ENCODE data around the gene ARRB2.
"Not testable (repeated sequence)": the region's sequence is repeated elsewhere in the genome, so short reads cannot be mapped to it uniquely, and the experiment has no call there.

The ARRB2 gene

DNA sequence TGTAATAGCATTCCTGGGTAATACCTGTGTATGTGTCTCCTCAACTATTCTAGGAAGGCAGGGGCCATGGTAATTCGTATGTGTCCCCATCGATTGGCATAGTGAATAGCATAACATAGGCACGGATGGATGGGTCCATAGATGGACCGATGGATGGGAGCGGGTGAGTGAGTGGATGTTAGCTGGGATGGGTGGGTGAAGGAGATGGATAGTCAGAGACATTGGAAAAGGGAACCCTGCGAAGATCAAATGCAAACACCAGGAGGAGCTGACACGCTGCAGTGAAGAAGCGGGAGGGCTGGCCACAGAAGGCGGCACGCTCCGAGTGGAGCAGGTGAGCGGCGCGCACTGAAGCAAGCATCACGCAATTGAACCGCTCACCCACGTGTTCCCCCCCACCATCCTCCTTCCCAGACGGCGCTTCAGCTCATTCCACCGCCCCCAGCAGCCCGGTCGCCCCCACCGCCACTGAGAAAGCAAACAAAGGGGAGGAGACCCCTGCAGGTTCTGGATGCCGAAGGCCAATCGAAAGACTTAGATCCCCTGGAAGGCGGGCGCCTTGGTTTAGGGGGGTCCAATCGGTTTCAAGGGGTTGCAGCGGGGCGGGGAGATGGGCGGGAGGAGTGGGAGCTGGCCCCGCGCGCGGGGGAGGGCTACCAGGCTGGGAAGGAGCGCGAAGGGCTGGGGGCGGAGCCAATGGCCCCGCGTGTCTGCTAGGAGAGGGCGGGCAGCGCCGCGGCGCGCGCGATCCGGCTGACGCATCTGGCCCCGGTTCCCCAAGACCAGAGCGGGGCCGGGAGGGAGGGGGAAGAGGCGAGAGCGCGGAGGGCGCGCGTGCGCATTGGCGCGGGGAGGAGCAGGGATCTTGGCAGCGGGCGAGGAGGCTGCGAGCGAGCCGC is at the start of gene ARRB2:
Gene ARRB2 (plus strand): TSS at position 839 of the 899 bp plus-strand sequence. CDS start 90 bp downstream, outside the sequence.
- DNase-seq (ENCODE audit: low spot score): peak; percentile 97

DNA sequence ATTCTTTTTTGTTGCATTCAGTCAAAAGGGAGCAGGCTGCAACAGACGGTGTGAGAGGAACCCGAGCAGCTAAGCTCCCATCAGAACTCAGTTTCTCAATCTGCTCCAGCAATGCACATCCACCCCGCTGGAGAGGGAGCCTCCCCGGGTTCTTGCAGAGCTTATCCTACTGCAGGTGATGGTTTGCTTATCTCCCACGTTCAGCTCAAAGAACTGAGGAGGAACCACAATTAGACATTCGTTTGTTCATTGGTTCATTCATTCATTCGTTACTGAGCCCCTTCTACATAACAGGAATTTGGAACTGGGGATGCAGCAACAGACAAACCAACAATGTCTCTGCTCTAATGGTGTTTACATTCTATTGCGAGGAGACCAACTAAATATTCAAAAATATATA is 46.7 kb upstream of the ARRB2 start:
- no peak for DNase-seq (ENCODE audit: low spot score)

DNA sequence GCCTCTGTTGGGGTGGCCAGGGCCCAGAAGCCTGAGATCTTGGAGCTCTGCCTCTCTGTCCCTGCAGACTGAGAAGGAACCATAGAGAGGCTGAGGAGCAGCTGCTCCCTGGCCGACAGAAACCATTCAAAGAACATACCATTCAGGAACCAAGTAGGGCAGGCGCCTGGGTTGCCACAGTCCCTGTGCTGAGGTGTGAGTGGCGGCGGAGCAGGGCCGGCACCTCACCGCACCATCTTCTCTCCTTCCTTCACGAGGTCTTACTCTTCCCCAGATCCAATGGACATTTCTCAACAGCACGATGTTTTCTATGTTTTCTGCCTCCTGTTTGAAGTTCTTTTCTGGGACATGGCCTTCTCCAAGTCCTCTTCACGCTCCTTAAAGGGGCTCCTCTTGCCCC is 46.2 kb upstream of the ARRB2 start:
- DNase-seq (ENCODE audit: low spot score): no peak

DNA sequence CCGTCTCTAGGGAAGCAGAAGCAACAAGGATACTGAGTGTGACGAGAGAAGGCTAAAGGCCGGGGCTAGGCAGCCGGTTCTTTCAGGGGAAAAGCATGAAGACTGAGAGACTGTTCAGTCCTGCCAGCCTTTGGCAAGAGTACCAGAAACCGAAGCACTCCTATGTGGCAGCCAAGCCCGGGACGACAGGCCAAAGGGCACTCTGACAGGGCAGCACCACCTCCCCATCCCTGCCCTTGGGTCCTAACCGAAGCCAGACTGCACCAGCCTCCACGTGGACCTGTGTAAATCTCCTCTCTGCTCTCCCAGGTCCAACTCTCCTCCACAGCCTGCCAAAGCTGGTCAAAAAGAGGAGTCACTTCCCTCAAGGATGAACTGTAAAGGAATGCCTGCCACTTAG is 45.4 kb upstream of the ARRB2 start:
- DNase-seq (ENCODE audit: low spot score): no peak

DNA sequence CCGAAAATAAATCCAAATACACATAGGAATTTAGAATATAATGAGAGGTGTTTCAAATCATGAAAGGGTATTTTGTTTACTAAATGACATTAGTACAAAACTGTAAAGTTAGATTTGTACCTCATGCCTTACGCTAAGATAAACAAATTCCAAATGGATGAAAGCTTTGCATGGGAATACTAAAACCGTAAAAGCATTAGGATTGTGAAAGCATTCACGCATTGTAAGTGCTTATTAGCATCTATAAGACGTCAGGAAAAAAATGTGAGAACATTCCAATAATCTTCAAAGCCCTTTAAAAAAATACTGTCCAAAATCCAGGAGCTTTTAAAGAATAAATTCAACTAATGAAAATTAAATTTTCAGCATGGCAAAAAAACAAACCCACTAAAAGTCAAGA is 44.1 kb upstream of the ARRB2 start:
- no peak for DNase-seq (ENCODE audit: low spot score)

DNA sequence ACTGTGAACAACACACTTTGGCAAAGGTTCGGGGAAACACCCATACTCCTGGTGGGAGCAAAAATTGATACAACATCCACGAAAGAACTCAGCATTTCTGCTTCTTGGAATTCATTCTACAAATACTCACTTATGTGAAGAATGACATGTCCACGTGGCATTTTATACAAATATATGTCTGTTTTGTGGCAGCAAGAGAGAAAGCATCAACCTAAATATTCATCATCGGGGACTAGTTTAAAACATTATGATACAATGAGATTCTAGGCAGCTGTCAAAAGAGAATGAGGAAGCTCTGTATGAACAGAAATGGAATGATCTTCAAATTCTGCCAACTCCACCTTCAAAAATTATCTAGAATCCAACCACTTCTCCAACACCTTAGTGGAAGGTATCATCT is 43.3 kb upstream of the ARRB2 start:
- DNase-seq (ENCODE audit: low spot score): no peak

DNA sequence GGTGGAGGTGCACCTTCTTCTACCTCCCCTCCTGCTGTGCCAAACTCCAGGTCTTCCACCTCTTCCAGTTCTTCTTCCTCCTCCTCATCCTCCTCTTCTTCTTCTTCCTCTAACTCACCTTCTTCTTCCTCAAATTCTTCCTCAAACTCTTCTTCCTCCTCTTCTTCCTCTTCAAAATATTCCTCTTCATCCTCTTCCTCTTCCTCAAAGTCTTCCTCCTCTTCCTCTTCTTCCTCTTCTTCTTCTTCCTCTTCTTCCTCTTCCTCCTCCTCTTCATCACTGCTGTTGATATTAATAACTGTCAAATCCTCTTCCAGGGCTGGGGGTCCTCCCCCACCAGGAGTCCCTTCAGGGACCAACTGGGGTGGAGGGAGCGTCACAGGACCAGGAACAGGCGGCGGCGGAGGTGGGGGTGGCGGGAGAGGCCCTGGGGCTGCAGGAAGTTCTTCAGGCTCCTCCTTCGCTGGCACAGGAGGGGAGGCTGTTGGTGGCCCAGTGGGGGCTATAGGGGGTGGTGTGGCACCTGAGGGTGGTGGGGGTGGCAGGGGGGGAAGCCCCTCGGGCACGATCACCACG is 38.3 kb upstream of the ARRB2 start:
- no peak for DNase-seq (ENCODE audit: low spot score)

DNA sequence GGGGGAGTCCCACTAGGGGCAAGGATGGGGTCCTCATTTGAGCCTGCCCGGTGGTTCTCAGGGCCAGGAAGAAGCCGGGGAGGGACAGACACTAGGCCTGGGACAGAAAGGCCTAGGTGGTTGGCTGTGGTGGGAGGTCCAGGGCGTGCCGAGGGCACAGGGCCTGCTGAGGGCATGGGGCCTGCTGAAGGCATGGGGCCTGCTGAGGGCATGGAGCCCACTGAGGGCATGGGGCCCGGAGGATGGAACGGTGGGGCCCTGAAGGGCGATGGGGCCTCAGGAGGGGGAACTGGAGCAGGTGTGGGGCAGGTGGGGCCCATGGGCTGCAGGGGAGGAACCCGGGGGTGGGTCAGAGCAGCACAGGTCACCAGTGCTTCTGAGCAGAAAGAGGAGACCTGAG is 37.7 kb upstream of the ARRB2 start:
- DNase-seq (ENCODE audit: low spot score): no peak

DNA sequence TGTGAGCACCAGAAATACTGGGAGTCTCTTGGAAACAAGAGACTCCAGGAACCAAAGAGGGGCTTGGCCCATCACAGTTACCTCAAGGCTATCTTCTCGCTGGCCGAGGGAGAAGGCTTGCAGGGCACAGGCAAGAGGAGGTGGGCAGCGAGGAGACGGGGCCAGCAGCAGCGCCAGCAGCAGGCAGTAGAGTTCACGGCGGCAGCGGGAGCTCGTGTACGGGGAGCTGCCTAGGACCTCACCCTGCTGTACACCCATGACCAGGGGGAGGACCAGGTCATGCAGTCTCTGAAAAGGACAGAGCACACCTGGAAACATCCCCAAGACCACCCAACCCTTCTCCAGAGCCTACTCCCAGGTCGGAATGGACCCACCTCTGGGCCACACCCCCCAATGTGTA is 37.3 kb upstream of the ARRB2 start:
- DNase-seq (ENCODE audit: low spot score): no peak

DNA sequence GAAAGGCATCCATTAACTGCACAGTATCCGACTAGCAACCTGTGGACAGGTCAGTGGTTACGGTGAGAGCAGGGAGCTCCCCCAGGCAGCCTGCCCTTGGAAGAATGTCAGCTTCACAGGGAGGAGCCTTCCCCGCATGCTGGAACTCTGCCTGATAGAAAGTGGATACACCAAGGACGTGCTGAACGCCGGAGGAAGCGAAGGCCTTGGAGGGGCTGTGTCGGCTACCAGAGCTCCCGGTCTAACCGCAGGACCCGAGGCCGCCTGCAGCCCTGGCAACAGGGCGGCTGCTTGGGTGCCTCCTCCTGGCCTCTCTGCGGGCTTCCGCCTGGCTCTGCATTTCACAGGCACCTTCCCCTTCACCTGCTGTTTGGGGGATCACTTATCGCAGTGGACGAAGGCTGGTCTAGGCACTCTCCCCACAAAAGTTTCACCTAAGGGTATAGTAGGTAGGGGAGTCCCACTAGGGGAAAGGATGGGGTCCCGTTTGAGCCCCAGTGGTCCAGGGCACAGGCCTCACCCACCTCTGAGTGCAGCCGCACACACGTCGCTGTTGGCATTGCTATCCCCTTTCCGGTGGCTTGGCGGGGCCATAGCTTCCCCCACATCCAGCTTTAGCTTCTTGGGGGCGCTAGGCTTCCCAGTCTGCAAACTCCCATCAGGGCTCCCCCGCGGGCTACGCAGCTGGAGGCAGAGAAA is 36.3 kb upstream of the ARRB2 start:
- DNase-seq (ENCODE audit: low spot score): no peak

DNA sequence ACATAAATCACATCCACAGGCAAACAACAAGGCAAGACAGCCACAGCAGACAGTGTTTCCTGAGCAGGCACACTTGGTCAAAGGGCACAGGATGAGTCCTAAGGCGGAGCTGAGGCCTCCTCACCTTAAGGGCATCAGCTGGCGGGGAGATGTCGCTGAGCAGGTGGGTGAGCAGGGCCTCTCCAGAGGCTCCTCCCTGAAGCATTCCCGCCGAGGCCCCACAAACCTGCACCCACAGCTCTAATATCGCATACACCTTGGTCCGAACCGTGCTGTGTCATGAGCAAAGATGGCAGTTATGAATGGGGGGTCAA is 35.8 kb upstream of the ARRB2 start:
- no peak for DNase-seq (ENCODE audit: low spot score)

DNA sequence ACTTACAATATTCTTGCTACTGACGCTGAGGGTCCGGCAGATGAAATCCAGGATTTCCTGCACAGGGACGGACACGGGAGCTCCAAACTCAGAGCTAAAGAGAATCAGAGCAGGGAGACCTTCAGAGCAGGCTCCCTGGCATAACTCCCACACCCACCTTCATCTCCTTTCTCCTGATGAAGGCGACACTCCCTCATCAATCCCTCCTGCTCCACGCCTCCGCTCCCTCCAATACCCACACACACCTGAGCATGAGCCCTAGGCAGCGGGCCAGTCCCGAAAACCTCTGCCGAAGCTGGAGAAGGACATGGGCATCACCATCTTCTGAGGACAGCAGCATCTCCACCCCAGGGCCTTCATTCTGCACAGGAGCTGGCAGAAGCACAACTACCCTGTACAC is 34.6 kb upstream of the ARRB2 start:
- DNase-seq (ENCODE audit: low spot score): no peak

DNA sequence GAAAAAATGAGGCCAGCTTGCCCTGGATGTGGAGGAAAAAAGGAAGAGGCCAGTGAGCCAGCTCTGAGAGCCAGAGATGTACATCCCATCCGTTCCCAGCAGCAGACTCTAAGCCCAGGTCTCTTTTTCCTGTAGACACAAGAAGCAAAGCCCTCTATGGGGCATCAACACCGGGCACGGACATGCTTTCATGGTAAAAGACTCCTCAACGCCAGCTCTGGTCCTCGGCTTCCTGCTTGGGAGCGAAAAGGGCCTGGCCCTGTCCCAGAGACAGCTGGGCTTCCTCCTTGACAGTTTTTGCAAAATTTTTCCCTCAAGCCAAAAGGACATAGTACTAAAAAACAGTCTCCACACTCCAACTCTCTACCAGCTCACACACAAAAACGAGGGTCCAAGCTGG is 33.6 kb upstream of the ARRB2 start:
- DNase-seq (ENCODE audit: low spot score): no peak

DNA sequence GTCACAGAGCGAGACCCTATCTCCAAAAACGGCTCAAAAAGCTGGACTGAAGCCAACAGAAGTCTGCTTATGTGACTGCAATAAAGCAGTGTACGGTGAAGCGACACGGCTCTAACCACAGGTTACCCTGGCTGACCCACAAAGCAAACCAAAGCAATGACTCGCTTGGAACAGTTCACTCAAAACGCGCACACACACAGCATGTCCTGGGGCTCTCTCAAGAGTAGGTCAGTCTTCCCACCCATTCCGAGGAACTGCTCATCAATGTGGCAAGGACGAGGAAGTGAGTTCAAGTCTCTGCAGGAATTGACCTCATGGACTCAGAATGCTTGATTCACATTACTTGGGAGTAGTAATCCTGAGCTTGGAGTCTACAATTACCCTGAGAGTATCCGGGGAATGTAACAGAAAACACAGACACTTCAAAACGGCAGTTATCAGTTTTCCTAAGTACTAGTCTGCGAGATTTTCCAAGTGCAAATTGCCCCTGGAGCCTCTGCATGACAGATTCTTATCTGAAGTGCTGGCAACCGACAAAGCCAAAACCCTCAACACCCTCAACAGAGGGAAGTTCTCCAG is 31.9 kb upstream of the ARRB2 start:
- peak; percentile 99 for DNase-seq (ENCODE audit: low spot score)

DNA sequence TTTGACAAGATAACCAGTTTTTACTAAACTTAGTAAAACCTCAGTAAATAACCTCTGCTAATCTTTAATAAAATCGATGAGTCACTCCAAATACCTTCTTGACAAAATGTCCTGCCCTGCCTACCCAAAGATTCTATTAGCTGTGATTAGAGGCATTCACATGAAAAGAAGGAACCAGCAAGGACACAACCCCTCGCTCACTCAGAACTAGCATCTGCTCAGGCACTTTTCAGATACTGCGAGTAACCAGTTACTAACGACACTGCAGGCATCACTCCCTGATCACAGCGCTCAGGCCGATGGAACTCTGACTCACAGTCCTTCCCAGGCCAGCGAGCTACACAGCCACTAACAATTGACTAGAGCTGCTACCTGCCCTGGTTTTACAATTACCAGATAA is 30.8 kb upstream of the ARRB2 start:
- DNase-seq (ENCODE audit: low spot score): peak; percentile 94

DNA sequence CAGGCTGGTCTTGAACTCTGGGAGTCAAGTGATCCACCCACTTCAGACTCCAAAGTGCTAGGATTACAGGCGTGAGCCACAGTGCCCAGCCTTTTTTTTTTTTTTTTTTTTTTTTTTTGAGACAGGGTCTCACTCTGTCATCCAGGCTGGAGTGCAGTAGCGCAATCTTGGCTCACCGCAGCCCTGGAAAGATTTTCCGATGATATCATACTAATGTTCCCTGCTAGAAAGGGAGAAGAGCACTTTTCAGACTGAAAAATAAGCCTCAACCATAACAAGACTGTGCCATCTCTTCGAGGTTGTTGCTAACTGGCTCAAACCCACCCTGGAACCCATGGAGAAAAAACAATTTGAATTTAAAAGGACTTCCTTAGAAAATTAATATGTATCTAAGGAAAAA is 26.7 kb upstream of the ARRB2 start:
- not testable (repeated sequence) for DNase-seq (ENCODE audit: low spot score)

DNA sequence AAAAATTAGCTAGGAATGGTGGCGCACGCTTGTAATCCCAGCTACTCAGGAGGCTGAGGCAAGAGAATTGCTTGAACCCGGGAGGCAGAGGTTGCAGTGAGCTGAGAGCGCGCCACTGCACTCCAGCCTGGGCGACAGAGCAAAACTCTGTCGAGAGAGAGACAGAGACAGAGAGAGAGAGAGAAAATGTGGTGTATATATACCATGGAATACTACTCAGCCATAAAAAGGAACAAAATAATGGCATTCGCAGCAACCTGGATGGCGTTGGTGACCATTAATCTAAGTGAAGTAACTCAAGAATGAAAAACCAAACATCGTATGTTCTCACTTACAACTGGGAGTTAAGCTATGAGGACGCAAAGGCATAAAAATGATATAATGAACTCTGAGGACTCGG is 20.6 kb upstream of the ARRB2 start:
- DNase-seq (ENCODE audit: low spot score): not testable (repeated sequence)

DNA sequence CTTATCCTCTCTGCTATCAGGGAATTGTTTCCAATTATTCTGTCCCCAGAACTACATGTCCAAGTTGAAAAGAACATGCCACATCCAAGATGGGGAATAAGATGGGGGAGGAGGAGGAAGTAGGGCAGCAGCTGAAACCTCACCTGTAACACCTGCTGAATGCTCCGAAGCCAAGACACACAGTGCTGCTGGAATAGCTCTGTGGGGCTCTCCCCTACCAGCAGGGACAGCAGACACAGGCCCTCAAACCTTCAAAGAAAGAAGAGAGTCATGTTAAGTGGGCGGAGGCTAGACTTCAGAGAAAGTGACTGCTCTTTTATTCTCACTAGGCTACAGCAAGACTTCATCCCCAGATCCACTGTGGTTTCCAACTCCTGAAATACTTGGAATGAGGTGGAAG is 19.7 kb upstream of the ARRB2 start:
- no peak for DNase-seq (ENCODE audit: low spot score)

DNA sequence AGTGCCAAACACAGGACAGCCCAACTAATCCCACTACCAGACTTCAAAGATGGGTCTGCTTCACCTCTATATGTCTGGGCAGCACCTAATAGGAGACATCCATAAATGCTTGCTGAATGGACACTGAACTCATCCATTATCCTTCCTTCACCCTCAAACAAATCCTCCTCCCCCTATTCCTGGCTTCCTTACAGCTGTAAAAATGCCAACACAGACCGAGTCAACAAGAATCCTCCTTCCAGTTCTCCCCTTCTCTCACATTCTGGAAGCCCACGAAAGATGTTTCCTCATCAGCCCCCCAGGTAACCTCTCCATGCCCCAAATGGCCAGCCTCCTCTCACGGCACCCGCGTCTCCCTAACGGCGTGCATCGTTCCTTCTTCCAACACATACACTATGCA is 18.7 kb upstream of the ARRB2 start:
- DNase-seq (ENCODE audit: low spot score): no peak

DNA sequence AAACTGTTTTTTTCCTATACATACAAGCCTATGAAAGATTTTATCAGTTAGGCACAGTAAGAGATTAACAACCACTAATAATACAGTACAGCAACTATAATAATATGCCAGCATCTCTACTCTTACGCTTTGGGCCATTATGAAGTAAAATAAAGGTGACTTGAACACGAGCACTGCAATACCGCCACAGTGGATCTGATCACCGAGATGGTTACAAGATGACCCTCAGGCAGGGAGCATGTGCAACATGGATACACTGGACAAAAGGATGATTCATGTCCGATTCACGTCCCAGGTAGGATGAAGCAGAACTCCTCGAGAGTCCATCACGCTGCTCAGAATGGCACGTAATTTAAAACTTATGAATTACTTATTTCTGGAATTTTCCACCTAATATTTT is 17.0 kb upstream of the ARRB2 start:
- no peak for DNase-seq (ENCODE audit: low spot score)

DNA sequence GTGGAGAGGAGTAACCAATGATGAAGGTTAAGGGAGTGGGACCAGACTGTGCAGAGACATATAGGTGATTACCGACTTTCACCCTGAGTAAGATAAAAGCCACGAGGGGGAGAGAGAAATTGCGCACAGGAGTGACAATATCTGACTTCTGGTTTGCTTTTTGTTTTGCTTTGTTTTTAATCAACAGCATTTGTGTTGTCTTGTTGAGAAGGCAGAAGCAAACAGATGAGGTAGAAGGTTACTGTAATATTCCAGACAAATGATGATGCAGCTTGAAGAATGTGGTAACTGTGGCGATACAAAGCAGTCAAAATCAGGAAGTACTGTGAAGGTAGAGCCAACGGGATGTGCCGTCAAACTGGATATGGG is 14.0 kb upstream of the ARRB2 start:
- DNase-seq (ENCODE audit: low spot score): no peak

DNA sequence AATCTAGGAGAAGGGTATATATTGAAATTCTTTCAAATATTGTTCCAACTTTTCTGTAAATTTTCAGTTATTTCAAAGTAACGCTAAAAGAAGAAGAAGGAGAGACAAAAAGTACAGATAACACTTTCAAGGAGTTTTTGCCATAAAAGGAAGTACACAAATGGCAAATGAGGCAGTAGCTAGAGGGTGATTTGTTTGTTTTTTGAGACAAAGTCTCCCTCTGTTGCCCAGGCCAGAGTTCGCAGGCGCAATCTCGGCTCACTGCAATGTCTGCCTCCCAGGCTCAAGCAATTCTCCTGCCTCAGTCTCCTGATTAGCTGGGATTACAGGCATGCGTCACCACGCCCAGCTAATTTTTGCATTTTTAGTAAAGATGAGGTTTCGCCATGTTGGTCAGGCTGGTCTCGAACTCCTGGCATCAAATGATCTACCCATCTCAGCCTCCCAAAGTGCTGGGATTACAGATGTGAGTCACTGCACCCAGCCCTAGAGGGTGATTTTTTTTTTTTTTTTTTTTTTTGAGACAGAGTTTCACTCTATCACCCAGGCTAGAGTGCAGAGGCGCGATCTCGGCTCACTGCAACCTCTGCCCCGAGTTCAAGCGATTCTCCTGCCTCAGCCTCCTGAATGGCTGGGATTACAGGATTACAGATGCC is 10.9 kb upstream of the ARRB2 start:
- not testable (repeated sequence) for DNase-seq (ENCODE audit: low spot score)

DNA sequence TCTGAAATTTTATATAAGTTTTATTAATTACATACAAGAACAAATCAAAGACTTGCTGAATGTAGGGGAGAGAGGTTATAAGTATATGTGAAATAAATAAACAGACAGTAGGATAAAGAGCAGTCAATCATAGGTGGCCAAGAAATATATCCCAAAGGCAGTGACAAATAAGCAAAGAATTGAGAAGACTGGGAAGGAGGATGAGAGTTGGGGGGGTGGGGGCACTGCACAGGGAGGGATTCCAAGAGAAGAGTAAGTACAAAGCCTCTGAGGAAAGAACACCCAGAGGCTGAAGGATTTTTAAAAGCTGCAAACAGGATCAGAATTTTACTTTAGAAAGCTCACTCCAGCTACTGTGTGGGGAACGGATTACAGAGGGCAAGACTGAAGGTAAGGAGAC is 9.3 kb upstream of the ARRB2 start:
- DNase-seq (ENCODE audit: low spot score): no peak

Measured in kidney tubule cell (primary cell).